HS-5 (cell line): Measurements from ENCODE around the gene LMBR1L.
"Not testable (repeated sequence)": the region's sequence is repeated elsewhere in the genome, so short reads cannot be mapped to it uniquely, and the experiment has no call there.

Source experiments
- DNase-seq: peaks from one replicate; pipeline ENCODE4 v3.0.0-alpha.2; 2012; ENCODE audit warnings: low read depth

Gene LMBR1L

DNA sequence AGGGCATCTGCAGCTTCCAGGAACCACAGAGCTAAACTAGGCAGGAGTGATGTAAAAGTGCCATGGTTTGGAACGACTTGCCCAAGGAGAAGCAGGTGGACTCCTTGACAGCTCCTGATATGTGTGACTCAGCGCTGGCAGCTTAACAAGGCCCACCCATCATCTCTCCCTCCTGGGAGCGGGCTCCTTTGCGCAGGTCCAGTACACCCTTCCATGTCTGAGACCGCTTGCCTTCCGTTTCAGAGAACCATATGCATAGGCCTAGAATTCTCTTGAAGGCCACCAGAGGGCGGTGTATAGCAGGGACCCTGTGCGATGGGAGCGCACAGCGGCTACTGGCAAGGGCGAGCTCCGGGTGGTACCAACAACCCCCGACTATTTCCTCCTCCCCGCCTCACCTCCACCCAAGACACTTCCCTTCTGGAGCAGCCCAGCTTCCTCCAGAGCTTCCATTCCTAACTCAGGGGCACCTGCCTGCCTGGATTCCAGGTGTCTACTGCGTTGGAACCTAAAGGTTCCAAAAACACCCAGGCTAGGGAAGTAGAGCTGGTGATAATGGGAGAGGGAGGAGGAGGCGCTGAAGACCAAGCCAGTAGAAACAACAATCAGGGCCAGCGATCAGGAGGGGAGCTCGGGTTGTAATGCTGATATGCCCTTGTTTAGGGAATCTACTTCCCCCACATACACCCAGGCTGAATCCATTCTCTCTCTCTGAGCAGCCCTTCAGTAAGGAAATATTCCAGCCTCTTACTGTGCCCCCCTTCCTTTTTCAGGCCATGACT is 22.3 kb downstream of the LMBR1L start:
- peak; percentile 69 for DNase-seq

DNA sequence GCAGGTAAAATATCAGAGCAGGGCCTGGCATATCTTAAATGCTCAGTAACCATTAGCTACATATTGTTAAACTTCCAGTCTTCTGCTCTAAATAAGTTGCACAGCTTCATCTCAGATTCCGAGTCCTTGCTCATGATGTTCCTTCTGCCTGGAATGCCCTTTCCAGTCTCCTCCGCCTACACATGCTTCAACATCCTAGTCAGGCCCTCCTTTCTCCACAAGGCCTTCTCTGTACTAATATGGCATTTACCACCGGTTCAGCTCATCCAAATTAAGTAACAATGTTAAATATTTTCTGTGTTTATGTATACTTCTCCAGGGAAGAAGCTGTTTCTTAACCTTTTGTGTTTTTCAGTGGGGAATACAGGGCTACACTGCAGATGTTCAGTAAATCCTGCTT is 24.5 kb downstream of the LMBR1L start:
- DNase-seq = no peak

DNA sequence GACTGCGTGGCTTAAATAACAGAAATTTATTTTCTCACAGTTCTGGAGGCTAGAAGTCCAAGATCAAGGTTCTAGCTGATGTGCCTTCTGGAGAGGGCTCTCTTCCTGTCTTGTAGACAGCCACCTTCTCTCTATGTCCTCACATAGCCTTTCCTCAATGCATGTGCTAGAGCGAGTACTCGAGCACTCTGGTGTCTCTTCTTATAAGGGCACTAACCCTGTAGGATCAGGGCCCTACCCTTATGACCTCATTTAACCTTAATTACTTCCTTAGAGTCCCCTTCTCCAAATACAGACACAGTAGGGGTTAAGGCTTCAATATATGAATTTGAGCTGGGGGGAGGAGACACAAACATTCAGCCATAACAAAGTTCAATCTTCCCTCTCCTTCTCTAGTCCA is 26.2 kb downstream of the LMBR1L start:
- DNase-seq = no peak

DNA sequence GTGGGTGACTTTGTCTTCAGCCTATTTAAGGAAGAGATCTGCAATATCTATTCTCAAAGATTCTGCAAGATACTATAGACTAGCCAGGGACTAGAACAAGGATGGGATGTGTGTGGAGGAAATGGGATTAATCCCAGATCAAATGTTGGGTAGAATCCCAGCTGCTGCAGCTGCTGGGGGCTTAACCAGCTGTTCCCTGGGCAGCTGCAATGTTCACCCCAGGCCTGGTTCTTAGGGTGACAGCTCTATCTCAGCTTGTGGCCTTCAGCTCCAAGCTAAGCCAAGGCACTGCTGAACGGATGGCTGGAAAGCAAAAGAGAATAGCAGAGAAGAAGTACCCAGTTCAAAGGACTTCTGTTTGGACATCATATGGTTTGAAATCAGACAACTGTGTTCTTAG is 30.9 kb downstream of the LMBR1L start:
- DNase-seq = no peak

DNA sequence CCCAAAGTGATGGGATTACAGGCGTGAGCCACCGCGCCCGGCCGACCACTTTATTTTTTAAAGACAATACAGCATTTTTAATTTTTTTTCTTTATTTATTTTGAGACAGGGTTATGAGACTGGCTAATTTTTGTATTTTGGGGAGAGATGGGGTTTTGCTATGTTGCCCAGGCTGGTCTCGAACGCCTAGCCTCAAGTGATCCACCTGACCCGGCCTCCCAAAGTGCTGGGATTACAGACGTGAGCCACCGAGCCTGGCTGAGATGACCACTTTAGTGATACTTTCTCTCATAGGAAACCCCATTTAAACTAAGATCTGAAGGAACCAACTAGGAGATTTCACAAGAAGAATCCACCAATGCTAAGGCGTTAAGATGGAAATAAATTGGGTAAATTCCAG is 39.7 kb downstream of the LMBR1L start:
- no peak for DNase-seq

DNA sequence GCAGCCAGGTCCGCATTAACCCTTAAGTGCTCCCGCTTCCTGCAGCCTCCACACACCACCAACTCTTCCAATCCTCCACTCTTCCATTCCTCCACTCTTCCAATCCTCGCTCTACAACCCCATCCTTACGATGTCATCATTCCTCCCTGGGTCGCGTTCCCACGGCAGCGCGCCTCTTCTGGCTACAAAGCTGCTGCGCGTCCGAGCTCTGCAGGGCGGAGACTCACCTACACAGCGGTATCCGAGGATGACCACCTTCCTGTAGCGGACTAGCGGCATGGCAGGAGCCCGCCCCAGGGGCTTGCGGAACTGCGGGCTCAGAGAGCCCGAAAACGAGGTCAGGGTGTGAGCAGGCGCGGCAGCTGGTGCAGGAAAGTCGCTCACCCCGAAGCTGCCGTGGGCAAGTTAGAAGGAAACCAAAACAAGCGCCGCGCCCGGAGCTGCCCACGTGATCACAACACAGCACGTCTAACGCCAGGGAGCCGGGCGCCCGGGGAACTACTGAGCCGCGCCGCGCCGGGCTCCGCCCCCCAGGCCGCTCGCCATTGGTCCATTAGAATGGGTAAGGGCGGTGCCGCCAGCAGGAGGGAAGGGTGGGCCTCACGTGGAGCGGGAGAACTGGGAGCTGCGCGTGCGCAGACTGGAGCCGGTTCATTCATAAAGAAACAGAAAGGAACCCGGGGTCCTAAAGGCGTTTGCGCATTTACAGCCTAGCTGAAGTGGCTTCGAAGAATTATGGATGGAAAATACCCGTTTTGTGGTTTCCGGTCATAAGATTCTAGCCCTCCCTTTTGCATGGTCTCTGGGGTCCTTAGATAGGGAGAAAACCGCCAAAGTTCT is 40.9 kb downstream of the LMBR1L start, which contains the start of gene RHEBL1:
RHEBL1 (minus strand) TSS at position 473 of the 840 bp plus-strand sequence; CDS start at position 279, 194 bp downstream.
- peak; percentile 87 for DNase-seq

DNA sequence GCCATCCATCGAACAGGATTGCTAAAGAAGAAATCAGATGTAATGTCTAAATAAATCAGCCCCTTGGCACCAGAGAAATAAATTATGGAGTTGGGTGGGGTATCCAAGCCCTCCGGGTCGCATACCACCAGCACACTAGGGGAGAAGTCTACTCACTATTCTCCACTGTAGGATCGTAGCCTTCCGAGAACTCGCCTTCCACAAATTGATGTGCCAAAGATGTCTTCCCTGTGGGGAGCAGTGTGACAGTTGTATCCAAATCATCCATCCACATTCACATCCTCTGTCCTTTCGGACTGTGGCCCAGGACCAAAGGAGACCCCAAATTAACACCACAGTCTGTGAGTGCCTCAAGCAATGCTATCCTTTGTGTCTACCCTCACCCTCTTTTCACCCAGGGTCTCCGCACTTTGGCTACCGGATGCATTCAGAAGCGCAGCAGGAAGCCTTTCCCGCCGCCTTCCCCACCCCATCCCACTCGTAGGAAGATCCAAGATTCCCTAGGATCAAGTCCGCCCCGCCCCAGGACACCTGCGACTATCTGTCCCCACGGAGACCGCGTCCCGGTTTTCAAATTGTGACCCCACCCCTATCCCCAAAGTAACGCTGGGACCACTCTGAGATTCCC is 41.7 kb downstream of the LMBR1L start:
- no peak for DNase-seq

DNA sequence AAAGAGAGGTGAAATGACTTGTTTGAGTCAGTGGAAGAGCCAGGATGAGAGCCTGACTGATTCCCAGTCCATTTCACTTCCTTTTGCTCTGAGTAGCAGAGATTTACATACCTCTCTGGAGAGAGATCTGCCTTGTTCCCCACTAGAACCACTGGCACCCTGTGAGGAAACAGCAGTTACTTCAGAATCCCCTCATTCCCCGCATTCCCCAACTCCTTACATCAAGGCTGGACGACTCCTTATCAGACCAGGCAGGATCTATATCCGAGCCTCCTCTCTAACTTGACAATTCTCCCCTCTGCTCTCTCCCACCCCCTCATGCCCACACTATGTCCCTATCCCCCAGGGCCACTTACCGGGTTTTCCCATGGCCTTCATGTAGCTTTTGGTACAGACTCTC is 44.5 kb downstream of the LMBR1L start:
- no peak for DNase-seq

DNA sequence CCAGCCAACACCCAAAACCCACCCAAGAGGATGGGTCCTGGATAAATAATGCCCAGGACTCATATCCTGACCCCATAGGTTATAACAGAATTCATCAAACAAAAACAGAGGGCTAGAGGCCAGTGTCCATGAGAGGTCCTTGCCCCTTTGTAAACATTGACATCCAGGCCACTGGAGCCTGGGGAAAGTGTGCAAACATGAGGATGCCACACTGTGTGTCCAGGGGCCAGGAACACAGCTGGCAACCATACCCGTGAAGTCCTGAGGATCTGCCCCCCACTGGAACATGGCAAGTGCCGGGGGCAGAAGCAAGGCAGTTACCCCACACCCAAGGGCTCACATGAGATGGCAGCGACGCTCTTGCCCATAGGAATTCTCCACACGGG is 45.9 kb downstream of the LMBR1L start:
- no peak for DNase-seq

DNA sequence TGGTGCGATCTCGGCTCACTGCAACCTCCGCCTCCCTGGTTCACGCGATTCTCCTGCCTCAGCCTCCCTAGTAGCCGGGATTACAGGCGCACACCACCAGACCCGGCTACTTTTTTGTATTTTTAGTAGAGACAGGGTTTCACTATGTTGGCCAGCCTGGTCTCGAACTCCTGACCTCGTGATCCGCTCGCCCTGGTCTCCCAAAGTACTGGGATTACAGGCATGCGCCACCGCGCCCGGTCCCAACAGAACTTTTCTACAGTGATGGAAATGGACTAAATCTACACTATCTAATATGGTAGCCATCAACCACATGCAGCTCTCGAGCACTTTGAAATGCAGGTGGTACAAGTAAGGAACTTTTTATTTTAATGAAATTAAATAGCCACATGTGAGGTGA is 48.7 kb downstream of the LMBR1L start:
- not testable (repeated sequence) for DNase-seq

DNA sequence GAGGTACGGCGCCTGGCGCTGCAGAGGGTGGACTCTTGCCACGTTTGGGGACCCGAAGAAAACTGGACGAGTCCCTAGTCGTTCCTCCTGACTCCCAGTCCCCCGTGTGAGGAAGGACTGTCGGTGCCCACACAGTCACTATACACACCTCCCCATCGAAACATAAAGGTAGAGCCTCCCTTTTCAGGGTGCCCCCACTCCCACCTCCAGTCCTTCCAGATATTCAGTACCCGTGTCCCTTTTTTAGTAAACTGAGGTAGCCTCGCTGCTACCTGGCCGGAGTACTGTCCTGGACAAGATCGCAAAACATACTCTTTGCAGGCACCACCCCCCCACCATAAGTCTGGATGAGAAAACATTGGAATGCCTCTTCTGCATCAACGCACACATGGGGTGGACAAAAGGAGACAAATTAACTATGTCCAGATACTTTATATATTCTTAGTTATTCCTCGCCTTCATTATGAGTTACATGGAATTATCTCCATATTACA is 49.4 kb downstream of the LMBR1L start:
- DNase-seq = no peak

DNA sequence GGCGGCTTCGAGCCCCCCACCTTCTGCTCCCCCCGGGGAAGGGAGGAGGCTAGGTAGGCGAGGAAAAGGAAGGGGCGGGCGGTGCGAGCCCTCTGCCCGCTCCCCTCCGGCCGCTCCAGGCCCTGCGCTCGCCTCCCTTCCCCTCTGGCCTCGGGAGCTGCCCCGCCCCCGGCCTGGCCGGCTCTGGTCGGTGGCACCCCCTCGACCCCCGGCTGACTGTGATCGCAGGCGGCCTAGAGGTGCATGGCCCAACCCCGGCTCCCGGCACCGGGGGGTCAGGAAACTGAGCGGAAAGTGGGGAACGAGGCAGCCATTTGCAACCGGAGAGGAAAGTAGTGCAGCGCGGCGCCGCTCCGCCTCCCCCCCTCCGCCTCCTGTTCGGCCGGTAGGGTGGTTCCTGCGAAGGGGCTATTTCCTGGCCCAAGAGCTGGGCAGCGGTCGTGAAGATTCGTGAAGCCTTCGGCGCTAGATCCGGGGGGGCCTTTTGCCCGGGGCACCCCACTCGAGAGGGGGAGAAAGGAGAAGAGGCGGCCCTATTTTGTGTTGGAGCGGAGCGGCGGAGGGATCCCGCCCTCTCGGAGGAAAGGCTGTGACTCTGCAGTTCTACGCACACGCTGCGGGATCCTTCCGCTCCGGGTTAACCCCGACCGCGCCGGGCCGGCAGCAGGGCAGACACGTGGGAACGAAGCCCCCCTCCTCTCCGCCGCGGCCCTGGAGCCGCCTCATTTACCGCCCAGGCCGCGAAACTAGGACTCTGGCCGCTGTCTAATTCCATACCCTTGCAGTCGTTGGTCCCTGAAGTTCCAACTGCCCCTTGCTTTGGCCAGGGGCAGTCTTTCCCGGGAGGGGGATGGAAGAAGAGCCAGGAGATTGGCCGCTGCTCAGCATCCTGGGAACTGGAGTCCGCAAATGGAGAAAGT is 50.1 kb downstream of the LMBR1L start, which contains the start of gene KMT2D:
KMT2D (minus strand) TSS at position 558 of the 920 bp plus-strand sequence. CDS start 5,470 bp downstream, outside the sequence.
- peak; percentile 85 for DNase-seq

DNA sequence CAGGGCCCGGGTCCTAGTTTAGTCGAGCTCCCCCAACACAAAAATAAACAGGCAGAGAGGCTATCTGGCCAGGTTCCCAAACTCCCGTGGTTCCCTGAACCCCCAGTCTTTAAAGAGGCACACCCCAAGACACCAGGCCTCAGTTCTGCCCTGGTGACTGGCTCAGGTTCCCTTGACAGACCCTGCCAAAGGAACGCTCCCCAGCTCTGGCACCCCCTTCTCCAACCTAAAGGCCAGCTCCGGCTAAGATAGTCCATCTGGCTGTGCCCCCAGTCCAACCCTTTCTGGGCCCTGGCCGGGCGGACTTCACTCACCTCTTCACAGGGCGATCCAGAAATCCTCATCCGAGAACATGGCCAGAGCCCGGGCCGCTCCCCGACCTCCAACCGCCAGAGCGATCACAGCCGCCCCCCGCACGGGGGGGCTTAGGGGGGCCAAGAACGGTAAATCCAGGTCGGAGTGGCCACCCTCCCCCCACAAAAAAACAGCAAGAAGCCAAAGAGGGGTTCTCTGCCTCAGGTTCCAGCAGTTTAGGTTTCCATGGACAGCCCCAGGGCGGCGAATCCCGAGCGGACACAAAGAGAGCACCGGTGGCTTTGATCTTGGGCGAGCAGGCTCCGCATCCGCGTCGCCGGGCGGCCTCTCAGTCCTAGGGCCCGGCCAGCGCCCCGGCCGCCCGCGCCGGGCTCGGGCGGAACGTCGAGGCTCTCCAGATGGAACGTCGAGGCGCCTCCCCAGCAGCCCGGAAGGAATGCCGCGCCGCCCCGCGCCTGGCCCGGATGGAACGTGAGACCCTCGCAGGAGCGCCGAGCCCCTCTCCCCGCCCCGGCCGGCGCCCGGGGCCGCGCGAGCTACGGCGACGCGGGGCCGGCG is 51.1 kb downstream of the LMBR1L start:
- no peak for DNase-seq

DNA sequence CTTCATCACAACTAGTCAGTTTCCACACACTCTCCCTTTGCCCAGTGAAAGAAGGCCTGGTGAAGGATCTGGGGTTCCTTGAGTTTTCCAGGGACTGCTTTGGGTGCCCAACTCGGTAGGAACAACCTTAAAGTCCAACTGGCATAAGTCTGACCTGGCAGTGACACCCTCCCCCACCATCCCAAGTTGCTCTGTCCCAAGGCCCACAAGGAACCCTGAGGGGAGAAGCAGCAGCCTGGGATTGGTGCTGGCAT is 51.7 kb downstream of the LMBR1L start:
- DNase-seq = no peak

DNA sequence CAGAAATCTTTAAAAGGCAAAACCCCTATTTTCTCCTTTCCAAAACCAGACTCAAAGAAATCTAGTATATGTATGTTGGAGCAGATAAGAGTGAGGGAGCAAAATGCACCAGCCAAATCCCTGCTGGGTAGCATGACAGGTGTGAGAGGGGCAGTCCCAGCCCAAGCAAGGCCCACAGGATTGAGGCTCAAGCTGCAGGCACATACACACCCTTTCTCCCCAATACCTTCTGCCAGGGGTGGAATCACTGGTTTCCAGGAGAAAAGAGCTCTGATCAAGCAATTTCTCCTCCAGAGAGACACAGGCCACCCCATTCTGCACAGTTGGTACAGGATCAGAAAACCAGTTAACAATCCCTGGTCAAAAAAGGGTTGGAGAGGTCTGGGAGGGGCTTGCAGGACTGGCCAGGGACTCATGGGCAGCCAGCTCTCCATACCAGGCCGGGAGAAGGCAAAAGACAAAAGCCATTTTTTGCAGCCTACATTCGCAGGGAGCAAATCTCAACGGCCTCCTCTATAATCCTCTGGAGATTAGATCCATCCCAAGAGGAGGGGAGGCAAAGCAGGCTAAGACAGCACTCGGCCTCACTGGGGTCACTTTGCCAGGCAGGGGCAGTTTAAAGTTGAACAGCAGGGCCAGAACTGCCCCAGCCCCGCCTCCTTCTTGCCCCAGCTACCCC is 52.1 kb downstream of the LMBR1L start:
- DNase-seq = no peak

DNA sequence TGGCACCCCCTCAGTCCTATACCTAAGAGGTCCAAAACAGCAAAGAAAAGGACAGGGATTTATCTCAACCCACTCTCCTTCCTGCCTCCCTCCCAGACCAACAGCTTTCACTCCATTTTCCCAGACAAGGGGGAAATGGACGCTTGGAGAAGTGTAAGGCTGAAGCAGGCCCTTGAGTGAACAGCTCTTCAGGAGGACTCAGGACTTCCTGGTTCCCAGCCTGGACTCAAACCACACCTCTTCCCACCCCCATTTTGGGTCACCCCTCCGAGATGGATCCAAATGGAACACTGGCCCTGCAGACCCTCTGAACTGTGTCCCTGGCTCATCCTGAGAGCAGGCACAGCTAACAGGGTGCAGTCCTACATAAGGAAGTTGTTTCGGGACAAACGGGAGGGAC is 52.8 kb downstream of the LMBR1L start:
- no peak for DNase-seq

DNA sequence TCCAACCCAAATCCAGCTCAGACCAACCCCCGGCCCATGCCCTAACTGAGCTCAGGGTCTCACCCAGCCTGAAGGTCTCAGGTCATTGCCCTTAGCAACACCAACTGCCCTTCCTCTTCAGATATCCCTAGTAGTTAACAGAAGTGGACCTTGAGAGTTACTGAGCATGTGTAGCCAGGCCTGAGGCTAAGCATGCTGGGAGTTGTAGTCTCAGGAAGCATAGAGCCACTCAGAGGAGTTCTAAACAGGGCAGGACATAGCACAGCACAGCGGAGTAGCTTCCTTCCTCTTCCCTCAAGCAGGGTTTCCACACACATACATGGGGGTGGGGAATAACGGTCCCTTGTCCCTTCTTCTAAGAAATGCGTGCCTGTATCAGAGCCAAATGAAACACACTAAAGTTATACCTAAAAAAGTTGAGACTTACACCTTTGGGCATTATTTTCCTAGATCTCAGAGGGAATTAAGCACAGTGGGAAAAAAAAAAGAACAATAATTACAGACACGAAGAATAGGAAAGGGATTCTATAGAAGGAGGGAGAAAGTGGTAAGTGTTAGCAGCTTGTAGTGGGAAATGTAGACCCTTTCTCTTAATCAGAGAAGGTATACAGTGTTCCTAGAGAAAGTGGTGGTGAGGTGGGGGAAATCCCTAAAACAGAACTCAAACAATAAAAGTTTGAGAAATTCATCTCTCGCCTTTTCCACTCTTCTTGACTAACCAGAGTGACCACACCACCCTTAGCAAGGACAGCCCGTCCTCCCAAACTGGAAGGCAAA is 54.5 kb downstream of the LMBR1L start:
- no peak for DNase-seq

DNA sequence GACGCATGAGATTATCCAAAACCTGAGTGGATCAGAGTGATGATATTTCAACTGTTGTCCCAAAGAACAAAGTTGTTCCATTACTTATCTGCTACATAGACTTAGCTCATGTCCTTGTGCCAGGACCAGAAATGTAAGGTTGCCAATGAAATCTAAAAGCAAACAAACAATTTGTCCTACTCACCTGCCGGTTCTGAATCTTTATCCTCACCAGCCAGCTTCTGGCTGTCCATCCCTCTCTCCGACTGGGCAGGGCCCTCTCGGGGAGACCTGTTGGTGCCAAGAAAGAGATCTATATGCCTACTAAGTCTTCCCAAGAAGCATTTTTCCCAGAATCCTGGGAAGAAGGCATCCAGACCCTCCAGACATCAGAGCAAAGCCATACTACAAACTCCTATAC is 55.6 kb downstream of the LMBR1L start:
- no peak for DNase-seq

DNA sequence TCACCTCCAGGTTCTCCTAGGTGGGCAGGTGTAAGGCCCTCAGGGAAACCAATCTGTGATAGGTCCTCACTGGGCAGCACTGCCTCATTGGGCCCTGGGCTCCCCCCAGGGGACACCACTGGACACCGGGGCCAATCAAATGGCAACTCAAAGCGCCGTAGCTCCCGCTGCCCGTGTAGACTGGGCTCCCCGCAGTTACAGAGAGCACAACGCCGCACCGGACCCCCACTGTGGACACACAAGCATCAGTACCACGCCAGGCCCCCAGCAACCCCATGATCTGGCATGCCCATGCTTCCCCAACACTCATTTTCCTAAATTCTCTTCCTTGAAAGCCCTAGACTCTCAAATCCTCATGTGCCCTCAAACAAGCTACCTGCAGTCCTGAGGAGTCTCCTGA is 56.1 kb downstream of the LMBR1L start:
- no peak for DNase-seq
